CD4-positive, alpha-beta T cell treated with Interleukin-12 subunit alpha and Interleukin-12 subunit beta, for 1 hour (primary cell): ENCODE results near the gene PDGFRA.

Source experiments
- DNase-seq: peaks from one replicate; pipeline ENCODE4 v3.0.0-alpha.2; 2020

The PDGFRA gene

DNA sequence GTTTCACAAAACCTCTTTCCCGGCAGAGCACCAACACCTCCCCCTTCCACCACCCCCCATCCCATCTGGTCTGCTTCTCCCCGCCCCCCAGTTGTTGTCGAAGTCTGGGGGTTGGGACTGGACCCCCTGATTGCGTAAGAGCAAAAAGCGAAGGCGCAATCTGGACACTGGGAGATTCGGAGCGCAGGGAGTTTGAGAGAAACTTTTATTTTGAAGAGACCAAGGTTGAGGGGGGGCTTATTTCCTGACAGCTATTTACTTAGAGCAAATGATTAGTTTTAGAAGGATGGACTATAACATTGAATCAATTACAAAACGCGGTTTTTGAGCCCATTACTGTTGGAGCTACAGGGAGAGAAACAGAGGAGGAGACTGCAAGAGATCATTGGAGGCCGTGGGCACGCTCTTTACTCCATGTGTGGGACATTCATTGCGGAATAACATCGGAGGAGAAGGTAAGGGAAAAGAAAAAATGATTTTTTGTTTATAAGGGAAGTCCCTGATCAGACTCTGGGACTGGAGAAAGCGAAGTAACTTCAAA is at the start of gene PDGFRA:
PDGFRA (plus strand) TSS at position 333 of the 541 bp plus-strand sequence. CDS start 29,476 bp downstream, outside the sequence.
- no peak for DNase-seq

DNA sequence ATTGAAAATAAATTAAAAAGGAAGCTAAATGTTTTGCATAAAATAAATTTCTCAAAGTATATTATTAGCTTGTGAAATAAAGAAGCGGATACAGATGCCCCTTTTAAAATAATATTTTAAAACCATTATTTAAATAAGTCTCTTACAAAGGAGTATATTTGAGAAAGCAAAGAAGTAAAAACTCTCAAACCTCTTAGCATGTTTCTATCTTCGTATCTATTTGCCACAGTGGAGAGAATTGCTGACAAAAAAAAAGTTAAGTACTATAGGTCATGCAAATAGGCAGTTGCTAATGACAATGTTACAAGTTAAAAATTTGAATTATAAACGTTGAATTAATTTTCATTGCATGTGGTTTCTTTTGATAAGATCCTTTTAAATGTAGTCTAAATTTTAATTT is 44.5 kb upstream of the PDGFRA start:
- DNase-seq, result no peak

DNA sequence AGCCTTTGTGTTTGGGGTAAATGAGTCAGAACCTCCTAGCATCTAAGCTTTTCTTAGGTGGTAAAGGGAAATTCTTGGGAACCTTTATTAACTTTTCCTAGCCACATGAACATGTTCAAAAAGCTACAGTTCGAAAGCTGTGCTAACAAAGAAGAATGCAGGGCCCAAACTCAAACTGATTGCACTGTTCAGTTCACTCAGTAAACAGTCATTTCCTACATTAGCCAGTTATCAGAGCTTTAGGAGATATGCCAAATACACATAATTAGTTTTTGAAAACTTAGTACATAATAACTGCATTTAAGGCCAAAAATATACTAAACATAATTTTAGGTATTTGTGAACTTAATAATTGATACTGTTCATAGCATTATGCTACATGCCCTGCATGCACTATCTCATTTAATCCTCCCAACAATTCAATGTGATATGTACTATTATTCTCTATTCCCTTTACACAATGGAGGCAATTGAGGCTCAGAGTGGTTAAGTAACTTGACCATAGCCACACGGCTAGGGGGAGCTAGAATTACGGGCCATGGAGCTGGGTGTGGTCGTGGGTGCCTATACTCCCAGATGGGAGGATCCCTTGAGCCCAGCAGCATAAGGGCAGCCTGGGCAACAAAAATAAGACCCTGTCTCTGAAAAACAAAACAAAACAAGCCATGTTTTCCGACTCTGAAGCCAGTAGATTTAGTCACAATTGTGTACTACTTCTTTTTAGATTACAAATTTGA is 43.9 kb upstream of the PDGFRA start:
- no peak for DNase-seq

DNA sequence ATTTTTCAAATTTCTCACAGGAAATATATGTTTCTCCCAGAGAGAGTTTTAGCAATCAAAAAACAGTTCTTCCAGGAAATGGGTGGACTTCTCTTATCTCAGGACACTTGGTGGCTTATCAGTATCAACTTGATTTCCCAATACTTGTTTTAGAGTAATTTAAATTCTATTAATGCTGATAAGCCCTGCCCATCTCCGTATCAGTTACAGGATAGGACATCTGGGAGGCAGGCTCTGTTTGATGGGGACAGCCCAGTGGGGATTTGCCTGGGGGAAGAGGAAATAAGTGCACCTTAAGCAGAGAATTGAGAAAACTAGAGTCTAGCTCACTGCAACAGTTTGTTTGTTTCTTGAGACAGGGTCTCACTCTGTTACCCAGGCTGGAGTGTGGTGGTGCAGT is 43.2 kb upstream of the PDGFRA start:
- DNase-seq, result no peak

DNA sequence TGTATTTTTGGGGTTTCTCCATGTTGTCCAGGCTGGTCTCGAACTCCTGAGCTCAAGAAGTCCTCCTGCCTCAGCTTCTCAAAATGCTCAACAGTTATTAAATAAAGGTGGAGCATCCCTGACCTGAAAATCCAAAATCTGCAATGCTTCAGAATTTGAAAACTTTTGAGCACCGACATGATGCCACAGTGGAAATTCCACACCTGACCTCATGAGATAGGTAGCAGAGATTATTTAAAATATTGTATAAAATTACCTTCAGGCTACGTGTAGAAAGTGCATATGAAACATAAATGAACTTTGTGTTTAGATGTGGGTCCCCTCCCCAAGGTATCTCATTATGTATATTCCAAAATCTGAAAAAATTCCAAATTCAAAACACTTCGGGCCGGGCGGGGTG is 42.7 kb upstream of the PDGFRA start:
- DNase-seq, result no peak

DNA sequence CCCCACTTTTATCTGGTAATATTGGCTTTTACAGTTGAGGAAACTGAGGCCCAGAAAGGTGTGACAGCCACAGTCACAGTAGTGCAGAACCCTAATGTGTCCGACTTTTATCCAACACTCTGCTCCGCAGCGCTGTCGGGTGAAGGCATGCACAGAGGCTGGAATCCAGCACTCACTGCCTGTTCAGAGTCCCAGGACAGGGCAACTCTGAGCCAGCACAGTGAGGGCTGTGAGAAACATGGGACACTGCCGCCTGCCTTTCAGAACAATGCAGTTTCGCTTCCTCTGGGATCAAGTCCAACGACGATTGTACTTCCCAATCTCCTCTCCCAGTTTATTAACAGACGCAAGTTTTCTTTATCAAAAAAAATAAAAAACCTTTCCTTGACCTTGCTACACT is 41.9 kb upstream of the PDGFRA start:
- DNase-seq, result no peak

DNA sequence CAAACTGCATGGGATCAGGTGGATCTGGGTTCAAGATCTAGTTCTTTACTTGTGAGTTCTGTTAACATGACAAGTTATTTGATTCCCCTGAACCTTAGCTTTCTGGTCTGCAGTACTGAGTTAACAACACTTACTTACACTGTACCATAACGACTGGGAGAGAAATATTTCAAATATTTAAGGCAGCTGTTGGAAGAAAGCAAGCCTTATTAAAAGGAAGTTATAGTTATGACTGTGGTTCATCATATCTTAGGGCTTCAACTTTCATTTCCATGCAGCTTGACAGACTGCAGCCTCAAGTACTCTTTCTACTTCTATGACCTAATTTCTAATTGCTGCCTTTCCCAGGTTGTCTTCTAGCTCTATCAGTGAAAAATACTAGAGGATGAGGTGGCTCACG is 40.0 kb upstream of the PDGFRA start:
- no peak for DNase-seq

DNA sequence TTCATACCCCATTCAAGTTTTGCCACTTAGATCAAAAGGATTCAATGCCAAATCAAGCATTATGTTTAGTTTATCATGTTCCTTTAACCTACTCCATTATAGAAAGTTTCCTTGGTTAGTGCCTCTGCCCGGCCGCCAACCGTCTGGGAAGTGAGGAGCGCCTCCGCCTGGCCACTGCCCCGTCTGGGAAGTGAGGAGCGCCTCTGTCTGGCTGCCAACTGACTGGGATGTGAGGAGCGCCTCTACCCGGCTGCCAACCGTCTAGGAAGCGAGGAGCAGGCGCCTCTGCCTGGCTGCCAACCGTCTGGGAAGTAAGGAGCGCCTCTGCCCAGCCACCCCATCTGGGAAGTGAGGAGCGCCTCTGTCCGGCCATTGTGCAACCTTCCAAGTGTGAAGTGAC is 36.3 kb upstream of the PDGFRA start:
- DNase-seq, result no peak

DNA sequence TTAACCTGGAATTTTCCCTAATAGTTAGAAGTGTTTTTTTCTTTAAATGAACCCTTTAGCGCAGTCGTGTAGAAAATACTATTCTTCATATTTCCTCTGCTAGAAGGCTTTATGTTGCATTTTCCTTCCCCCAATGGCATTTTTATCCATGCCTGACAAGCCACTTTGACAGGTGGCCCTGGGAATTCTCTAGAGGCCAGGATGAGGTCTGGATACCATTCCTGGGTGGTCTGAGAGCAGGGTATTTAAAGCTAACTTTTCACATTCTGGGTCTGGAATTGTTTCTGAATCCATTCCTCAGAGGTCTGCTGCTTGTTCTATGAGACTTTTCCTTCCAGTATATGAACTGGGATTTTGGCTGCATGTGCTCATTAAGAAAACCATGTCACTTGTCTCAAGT is 31.2 kb upstream of the PDGFRA start:
- DNase-seq, result no peak

DNA sequence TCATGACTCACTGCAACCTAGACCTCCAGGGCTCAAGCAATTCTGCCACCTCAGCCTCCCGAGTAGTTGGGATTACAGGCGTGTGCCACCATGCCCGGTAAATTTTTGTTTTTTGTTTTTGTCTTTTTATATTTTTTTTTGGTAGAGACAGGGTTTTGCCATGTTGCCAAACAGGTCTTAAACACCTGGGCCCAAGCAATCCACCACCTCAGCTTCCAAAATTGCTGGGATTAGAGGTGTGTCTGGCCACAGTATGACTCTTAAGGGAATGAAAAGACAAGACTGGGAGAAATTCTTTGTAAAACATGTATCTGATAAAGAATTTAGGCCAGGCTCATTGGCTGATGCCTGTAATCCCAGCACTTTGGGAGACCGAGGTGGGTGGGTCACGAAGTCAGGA is 29.2 kb upstream of the PDGFRA start:
- DNase-seq, result no peak

DNA sequence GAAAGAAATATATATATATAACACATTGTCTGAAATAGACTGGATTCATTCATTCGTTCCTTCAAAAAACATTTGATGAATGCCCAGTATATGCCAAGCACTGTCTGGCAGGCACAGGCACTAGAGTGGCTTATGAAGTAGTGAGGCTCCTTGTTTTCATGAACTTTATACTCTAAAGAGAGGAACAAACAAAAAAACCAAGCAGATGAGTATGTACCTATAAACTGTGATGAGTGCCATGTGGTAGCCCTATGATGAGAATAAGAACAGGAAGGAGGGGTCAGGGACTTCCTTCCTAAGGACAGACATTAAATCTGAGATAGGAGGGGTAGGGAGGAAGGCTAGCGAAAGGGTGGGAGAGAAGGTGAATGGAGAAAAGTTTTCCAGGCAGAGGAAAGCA is 19.5 kb upstream of the PDGFRA start:
- no peak for DNase-seq

DNA sequence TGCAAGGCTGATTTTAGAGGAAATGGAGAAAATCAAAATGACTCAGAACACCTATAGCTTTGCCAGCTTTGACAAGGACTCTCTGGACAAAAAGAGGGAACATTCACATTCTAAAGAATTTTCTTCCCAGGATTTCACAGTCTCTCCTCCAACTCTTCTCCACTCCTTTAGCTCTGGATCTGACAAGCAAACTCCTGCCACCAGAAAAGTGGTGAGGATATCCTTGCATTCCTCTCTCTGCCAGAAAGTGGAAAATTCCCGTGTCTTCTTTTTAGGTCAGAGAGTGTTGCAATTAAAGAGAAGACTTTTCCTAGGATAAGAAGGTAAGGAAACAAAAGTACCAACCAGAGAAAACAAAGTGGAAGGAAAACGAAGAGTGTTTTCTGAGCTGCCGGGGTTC is 16.1 kb upstream of the PDGFRA start:
- no peak for DNase-seq

DNA sequence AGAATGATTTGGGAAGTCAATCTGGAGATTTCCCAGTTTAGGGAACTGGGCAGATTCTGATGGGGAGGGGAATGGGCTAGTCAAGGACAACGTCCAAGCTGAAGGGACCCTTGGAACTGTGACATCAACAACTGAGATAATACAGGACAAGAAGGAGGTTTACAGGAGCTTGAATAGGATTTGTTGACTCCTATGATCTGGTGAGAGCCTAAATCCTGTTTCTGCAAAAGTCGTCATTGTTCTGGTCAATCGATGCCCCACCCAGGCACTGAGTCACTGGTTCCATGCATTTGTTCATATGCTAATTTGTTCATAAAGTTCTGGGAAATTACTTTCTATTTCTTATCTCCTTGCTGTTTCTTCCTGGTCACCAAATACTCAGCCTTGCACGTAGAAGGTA is 15.3 kb upstream of the PDGFRA start:
- no peak for DNase-seq

DNA sequence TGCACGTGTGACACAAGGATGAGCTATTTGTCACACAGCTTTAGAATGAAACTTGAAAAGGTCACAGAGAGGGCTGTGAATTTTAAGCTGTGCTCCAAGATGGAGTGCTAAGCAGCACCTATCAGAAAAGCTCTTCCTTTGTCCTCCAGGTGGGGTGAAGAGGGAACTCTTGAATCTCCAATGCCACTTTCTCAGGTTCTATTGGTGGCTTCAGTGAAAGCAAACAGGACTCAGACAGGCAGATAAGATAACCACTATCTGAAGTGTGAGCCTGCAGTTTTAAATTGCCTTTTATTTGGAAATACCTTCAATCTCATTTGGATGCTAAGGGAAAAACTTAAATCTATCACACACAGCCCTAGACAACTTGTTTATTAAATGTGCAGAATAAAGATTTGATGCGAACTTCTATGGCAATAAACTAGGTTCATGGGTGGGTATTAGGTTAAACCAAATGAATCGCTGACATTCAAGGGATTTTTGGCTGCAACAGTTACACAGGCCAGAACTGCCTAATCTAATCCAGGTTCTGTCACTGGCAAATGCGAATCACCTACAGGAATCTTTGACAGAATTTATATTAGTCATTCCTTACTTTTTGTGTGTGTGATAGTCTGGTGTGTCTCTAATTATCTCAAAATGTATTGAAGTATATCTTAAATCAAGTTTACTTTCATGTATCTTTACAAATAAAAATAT is 13.6 kb upstream of the PDGFRA start:
- no peak for DNase-seq

DNA sequence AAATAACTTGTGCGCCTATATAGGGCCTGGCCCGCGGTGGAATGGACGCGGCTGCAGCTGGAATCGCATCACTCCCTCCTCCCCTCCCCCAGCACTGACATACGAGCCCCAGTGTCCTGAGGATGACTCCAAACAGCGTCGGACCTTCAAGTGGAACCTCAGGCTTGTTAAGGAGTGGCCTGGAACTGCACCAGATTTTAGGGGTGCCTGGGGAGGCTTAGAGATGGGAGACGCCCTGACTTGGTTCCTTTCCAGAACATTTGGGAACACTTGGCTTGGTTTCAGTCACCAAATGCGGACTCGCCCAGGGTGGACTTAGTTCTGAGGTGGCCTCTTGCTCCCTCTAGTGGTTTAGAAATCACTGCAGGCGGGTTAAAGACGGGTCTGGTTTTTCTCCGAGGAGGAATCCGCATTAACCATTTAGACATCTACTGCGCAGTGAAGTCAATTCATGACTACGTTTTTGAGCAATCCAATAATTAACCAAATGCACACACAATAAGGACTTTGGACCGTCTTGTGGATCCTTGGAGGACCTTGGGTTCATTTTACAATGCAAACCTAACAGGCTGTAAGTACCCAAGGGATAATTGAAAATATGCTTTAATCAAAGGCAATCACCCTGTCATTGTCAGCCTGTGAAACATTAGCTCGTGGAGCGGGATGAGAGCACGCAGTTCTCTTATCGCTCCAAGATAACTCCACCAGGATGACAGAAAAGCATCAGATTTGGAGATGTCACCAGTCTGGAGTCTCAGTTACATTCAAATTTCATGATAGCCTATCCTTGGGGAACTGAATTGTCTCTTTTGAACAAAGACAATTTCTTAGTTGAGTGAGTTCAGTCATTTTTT is 11.2 kb upstream of the PDGFRA start:
- DNase-seq, result peak; percentile 66

DNA sequence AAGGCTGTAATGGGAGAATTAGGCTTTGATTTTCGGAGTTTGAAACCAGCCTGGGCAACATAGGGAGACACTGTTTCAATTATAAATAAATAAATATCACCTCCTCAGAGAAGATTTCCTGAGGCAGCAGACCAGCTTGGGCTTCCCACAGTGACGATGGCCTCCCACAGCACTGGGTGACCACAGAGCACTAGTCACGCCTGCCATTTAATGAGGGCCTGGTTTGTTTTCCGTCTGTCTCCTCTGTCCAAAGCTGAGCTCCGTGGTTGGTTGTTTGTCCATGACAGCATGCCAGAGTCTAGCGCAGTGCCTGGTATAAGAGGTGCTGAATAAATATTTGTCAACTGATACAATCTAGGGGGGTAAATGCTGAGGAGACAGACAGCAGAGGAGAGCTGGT is 10.4 kb upstream of the PDGFRA start:
- no peak for DNase-seq

DNA sequence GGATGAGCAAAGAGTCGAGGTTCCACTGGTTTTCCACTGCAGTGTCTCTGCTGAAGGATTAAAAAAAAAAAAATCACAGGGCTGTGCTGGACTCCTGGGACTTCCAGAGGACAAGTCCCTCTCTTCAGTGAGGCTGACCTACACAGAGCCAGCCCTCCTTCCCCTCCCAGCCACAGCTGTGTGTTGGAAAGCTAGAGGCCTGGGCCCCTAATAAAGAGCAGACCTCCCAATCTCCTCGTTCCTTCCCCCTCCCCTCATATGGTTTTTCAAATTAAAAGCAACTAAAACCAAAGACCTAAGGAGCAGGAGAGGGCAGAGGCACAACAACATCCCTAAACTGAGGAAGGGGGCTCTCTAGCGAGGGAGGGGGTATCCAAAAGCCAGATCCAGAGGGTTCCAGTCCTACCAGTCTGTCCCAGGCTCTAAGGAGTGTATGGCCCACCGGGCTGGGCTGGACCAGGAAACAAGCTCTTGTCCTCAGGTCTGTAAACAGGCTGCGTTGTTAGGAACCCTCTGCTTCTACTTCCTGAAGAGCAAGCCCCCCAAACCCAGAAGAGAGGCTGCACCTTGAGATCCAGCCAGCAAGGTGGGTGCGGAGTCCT is 4.0 kb upstream of the PDGFRA start:
- DNase-seq, result no peak

DNA sequence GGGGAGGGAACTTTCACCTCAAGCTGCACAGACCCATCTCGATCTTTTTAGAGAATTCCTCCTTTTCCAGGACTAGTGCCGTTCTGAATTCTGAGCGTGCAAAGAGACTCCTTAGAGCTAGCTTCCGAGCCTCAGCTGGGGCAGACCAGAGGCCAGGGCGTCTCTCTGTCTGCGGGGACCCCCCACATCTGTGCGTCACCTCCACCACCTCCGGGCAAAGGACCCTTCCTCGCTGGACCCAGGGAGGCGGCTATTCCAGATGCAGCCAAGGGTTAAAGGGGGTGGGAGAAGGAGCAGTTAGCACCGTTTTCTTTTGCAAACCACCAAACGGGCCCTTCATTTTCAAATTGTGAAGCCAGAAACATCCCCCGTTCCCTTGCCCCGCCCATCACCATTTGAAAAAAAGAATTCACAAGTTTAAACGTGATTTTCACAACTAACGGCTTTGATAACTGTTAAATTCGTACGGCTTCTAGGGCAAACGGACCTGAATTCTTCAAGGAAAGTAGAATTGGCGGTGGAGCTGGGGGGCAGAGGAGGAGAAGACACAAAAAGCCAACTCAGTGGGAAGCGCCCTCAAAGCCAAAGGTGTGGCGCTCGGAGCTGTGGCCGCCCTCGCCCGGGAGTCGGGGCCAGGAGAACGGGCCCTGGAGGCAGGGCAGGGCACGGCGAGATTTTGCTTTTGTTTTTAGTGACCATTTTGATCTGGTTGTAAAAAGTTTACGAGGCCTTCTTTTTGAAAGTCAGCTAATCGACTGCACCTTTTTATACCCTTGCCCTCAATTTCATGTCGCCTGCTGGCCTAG is 3.3 kb upstream of the PDGFRA start:
- DNase-seq, result no peak

DNA sequence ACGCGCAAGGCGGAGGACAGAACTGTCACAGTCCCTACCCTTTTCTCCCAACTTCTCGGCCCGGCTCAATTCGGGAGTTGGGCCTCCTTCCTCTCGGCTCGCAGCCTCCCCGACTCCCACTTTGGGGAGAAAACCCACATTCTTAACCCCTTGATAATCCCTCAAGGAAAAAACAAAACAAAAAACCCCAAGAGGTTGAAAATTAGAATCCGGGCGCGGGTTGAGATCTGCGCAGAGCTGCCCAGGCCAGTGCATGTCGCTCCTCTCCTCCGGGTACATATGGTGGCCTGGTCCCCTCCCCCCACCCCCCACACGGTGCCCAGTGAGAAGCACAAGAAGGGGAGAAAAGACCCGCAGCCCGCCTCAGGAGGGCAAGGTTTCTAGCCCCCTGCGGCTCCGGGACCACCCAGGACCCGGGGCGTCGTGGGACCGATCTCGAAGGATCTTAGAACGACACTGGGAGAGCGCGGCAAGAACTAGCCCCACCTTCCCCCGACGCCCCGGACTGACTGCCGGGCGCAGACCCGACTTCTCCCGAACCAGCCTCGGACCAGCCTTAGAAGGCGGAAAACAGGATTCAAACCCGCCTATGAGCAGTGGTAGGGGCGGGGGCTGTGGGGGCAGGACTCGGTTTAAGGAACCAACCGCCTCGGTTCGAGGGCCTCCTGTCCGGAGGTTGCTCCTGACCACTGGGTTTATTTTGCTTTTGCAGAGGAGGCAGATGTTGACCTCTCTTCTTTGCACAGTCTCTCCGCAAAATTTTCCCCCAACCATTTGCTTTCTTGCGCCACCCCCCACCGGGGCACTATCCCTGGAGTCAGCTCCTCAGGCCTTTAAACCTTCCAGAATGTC is 2.5 kb upstream of the PDGFRA start:
- no peak for DNase-seq

DNA sequence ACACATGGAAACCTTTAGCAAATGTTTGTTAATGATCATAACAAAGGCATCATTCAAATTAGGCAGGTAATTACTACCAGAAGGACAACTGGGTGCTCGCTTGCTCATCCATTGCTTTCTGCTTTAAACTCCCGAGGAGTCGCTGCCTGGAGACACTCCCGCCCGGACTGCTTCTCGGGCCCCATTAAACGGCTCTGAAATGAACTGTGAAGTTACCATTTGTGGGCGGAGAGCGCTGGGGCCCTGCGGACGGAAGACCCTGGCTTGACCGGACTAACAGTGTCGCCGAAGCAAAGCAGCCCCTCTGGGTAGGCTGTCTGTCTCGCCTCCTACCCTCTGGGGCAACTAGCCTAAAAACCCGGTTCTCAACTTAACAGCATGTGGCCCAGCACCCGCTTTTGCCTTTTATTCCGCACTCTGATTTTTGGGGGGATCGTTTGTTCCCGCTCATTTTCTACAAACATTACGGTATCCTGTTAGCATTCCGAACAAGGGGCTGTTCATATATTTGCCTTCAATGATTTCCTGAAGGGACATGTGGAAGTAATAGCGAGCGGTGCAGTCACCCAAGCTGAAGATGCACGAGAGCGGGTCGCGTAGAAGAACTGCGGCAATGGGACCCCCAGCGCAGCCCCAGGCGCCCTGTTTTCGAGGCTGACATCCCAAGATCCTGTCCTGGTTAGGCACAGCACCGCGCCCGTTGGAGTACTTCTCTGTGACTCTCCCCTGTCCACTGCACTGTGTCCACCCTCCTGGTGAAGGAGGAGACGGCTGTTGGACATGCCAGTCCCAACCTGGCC is 1.6 kb upstream of the PDGFRA start:
- no peak for DNase-seq
